ENCODE results near the gene UBE2U.

GRCh38 chr1:64231153-64231552, 27.7 kb downstream of the UBE2U start:
- TF ChIP-seq MAX (IDR thresholded peaks at IDR 0.05) = no peak
- TF ChIP-seq, protein P1, sequence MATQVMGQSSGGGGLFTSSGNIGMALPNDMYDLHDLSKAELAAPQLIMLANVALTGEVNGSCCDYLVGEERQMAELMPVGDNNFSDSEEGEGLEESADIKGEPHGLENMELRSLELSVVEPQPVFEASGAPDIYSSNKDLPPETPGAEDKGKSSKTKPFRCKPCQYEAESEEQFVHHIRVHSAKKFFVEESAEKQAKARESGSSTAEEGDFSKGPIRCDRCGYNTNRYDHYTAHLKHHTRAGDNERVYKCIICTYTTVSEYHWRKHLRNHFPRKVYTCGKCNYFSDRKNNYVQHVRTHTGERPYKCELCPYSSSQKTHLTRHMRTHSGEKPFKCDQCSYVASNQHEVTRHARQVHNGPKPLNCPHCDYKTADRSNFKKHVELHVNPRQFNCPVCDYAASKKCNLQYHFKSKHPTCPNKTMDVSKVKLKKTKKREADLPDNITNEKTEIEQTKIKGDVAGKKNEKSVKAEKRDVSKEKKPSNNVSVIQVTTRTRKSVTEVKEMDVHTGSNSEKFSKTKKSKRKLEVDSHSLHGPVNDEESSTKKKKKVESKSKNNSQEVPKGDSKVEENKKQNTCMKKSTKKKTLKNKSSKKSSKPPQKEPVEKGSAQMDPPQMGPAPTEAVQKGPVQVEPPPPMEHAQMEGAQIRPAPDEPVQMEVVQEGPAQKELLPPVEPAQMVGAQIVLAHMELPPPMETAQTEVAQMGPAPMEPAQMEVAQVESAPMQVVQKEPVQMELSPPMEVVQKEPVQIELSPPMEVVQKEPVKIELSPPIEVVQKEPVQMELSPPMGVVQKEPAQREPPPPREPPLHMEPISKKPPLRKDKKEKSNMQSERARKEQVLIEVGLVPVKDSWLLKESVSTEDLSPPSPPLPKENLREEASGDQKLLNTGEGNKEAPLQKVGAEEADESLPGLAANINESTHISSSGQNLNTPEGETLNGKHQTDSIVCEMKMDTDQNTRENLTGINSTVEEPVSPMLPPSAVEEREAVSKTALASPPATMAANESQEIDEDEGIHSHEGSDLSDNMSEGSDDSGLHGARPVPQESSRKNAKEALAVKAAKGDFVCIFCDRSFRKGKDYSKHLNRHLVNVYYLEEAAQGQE (IDR thresholded peaks at IDR 0.05; ENCODE audit: low read depth) = no peak
- TF ChIP-seq YY1 (IDR thresholded peaks at IDR 0.05; ENCODE audit: low read depth) = no peak
- TF ChIP-seq CREB1 (IDR thresholded peaks at IDR 0.05; ENCODE audit: low read depth) = no peak
- TF ChIP-seq EP300 (IDR thresholded peaks at IDR 0.05; ENCODE audit: borderline replicate concordance) = peak; percentile 52; the same call in 1 of the 2 replicates
- TF ChIP-seq FOXM1 (IDR thresholded peaks at IDR 0.05; ENCODE audit: borderline replicate concordance, low read depth) = no peak
- no peak for TF ChIP-seq CEBPB (IDR thresholded peaks at IDR 0.05)
- no peak for TF ChIP-seq EGR1 (IDR thresholded peaks at IDR 0.05)
- TF ChIP-seq TCF12 (IDR thresholded peaks at IDR 0.05; ENCODE audit: low read depth) = peak; percentile 54; the same call in 1 of the 2 replicates
- TF ChIP-seq TAF1 (IDR thresholded peaks at IDR 0.05; ENCODE audit: low read depth) = no peak
- TF ChIP-seq NFIC (IDR thresholded peaks at IDR 0.05) = peak; percentile 60
- no peak for TF ChIP-seq ZBTB7A (IDR thresholded peaks at IDR 0.05; ENCODE audit: low read depth)
- TF ChIP-seq, protein P2, sequence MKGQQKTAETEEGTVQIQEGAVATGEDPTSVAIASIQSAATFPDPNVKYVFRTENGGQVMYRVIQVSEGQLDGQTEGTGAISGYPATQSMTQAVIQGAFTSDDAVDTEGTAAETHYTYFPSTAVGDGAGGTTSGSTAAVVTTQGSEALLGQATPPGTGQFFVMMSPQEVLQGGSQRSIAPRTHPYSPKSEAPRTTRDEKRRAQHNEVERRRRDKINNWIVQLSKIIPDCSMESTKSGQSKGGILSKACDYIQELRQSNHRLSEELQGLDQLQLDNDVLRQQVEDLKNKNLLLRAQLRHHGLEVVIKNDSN (IDR thresholded peaks at IDR 0.05) = no peak
